ENCODE results near the gene RPGR.

- TF ChIP-seq CTCF (conservative IDR thresholded peaks at IDR 0.05; ENCODE audit: low read length) (no peak), EZH2phosphoT487 (IDR thresholded peaks at IDR 0.05; ENCODE audit: borderline replicate concordance, low read depth, low read length) (no peak)
Measured at GRCh38 chrX:38351346-38351745, 24.0 kb upstream of the RPGR start.
